Astrocyte (in vitro differentiated cells and primary cell): Measurements from ENCODE around the gene NTN1. TPM values are rescaled to one million over a fixed set of nuclear protein-coding genes. Genes with fewer than 3 reads are reported as not detected.

Experiments
- DNase-seq: peaks from one replicate; pipeline ENCODE4 v3.0.0-alpha.2; 2010; ENCODE audit warnings: low read depth
- FAIRE-seq: peaks from 2 replicates; lab custom pipeline; 2011; peaks lifted over from hg19 to GRCh38; lab: Jason Lieb, UNC
- H2AFZ ChIP-seq: 2 replicates; pipeline ENCODE4 v1.6.0; 2012; ENCODE audit warnings: low read depth, low read length, inconsistent platforms
- H3K27ac ChIP-seq: 2 replicates; pipeline ENCODE4 v1.5.1; 2011; ENCODE audit warnings: low read depth, low read length, inconsistent platforms
- H3K27me3 ChIP-seq: 2 replicates; pipeline ENCODE4 v1.6.0; 2011; ENCODE audit warnings: low read length, inconsistent platforms; ENCODE audit not compliant: insufficient read depth
- H3K36me3 ChIP-seq: 2 replicates; pipeline ENCODE4 v1.5.1; 2011; ENCODE audit warnings: low read length, inconsistent platforms; ENCODE audit not compliant: insufficient read depth
- H3K4me1 ChIP-seq: 2 replicates; pipeline ENCODE4 v1.5.1; 2011; ENCODE audit warnings: low read length, inconsistent platforms; ENCODE audit not compliant: insufficient read depth
- H3K4me2 ChIP-seq: 2 replicates; pipeline ENCODE4 v1.6.0; 2012; ENCODE audit warnings: low read length, inconsistent platforms
- H3K4me3 ChIP-seq: 2 replicates; pipeline ENCODE4 v1.5.1; 2011; ENCODE audit warnings: low read depth, mild to moderate bottlenecking, low read length, inconsistent platforms; ENCODE audit not compliant: insufficient read depth
- H3K79me2 ChIP-seq: 2 replicates; pipeline ENCODE4 v1.6.0; 2012; ENCODE audit warnings: mild to moderate bottlenecking, low read length, inconsistent platforms; ENCODE audit not compliant: insufficient read depth
- H3K9ac ChIP-seq: 2 replicates; pipeline ENCODE4 v1.6.0; 2012; ENCODE audit warnings: mild to moderate bottlenecking, low read length, inconsistent platforms
- H3K9me3 ChIP-seq: 2 replicates; pipeline ENCODE4 v1.5.1; 2012; ENCODE audit warnings: low read depth, mild to moderate bottlenecking, low read length, inconsistent platforms; ENCODE audit not compliant: insufficient read depth
- H4K20me1 ChIP-seq: 2 replicates; pipeline ENCODE4 v1.6.0; 2012; ENCODE audit warnings: low read length, inconsistent platforms; ENCODE audit not compliant: insufficient read depth
- H3K27ac Mint-ChIP-seq: one replicate; pipeline ENCODE4 v1.8.0; 2021; ENCODE audit warnings: mild to moderate bottlenecking, mixed read lengths; ENCODE audit not compliant: unreplicated experiment
- H3K27me3 Mint-ChIP-seq: one replicate; pipeline ENCODE4 v1.8.0; 2021; ENCODE audit warnings: low read depth, mixed read lengths; ENCODE audit not compliant: unreplicated experiment
- H3K36me3 Mint-ChIP-seq: one replicate; pipeline ENCODE4 v1.8.0; 2021; ENCODE audit warnings: low read depth, mixed read lengths; ENCODE audit not compliant: unreplicated experiment
- H3K4me1 Mint-ChIP-seq: one replicate; pipeline ENCODE4 v1.8.0; 2021; ENCODE audit warnings: low read depth, mixed read lengths; ENCODE audit not compliant: unreplicated experiment
- H3K4me3 Mint-ChIP-seq: one replicate; pipeline ENCODE4 v1.8.0; 2021; ENCODE audit warnings: mild to moderate bottlenecking, moderate library complexity, mixed read lengths; ENCODE audit not compliant: unreplicated experiment
- H3K9me3 Mint-ChIP-seq: one replicate; pipeline ENCODE4 v1.8.0; 2021; ENCODE audit warnings: mild to moderate bottlenecking, mixed read lengths; ENCODE audit not compliant: unreplicated experiment
- EZH2 ChIP-seq: IDR thresholded peaks from 2 replicates; pipeline ENCODE4 v1.6.1; 2012; ENCODE audit warnings: mild to moderate bottlenecking, low read length, inconsistent platforms; ENCODE audit not compliant: insufficient read depth
- total RNA-seq: library from RNA; stranded (reverse); gene quantifications from 2 replicates; pipeline ENCODE4 v1.2.1, GENCODE V29; 2021
- TF ChIP-seq, protein P1 (sequence below): IDR thresholded peaks from 2 replicates; pipeline ENCODE4 v1.5.1; 2011; ENCODE audit warnings: low read depth, mild to moderate bottlenecking, inconsistent platforms, low read length, moderate library complexity; ENCODE audit not compliant: insufficient read depth

NTN1 gene
- total RNA-seq, 1 donor from 2014 or later: 9.8 TPM

DNA sequence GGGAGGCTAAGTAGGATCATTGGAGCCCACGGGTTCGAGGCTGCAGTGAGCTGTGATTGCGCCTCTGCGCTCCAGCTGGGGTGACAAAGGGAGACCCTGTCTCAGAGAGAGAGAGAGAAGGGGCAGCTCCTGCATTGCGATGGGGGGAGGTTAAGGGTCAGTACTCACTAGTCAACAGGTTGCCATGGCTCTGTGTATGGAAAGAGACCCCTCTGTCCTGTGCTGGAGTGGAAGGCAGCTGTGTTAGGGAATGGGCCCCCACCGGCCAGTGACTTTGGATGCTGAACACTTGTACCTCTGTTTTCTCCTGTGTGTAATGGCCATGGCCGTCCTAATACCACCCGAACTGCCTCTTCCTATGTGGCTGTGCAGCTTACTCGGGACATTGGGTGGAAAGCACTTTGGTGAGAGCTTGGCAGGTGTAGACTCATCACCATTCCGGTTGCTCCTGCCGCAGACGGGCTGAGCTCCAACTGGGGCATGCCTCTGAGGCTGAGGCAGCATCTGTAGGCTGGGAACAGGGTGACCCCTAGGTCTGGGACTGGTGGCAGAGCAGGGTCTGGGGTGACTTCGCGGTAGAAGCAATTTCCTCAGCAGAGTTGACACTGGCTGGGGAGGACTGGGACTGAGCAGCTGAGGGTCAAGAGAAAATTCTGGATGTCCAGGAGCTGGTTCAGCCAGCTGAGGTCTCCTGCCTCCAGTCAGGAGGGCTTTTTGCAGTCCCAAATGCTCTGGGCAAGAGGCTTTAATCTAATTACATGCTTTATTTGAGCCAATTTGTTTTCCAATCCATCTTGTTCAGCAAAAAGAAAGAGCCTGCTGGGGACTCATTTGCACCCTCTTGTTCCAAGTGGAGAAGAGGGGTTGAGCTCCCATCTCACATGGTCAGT is 184.5 kb downstream of the NTN1 start:
- H3K79me2 ChIP-seq: no peaks in the 10 kb centered on the region
- H3K4me2 ChIP-seq: no peak overlapping the region
- no peaks in the 10 kb centered on the region for H3K36me3 ChIP-seq
- H3K9me3 ChIP-seq: no peaks in the 10 kb centered on the region
- no peak overlapping the region for H3K27ac ChIP-seq
- no peaks in the 10 kb centered on the region for H3K36me3 Mint-ChIP-seq
- no peak overlapping the region for H3K27ac Mint-ChIP-seq
- peaks cover 2% of the 10 kb centered on the region for H3K9me3 Mint-ChIP-seq
- no peak for TF ChIP-seq EZH2
- TF ChIP-seq, protein P1, sequence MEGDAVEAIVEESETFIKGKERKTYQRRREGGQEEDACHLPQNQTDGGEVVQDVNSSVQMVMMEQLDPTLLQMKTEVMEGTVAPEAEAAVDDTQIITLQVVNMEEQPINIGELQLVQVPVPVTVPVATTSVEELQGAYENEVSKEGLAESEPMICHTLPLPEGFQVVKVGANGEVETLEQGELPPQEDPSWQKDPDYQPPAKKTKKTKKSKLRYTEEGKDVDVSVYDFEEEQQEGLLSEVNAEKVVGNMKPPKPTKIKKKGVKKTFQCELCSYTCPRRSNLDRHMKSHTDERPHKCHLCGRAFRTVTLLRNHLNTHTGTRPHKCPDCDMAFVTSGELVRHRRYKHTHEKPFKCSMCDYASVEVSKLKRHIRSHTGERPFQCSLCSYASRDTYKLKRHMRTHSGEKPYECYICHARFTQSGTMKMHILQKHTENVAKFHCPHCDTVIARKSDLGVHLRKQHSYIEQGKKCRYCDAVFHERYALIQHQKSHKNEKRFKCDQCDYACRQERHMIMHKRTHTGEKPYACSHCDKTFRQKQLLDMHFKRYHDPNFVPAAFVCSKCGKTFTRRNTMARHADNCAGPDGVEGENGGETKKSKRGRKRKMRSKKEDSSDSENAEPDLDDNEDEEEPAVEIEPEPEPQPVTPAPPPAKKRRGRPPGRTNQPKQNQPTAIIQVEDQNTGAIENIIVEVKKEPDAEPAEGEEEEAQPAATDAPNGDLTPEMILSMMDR: no peak
- H3K27me3 Mint-ChIP-seq: peaks cover 51% of the 10 kb centered on the region
- H3K4me1 Mint-ChIP-seq: no peaks in the 10 kb centered on the region
- H3K4me3 Mint-ChIP-seq: no peak overlapping the region
- H3K27me3 ChIP-seq: peaks cover 8% of the 10 kb centered on the region
- H2AFZ ChIP-seq: no peak overlapping the region
- H3K4me1 ChIP-seq: no peaks in the 10 kb centered on the region
- H3K9ac ChIP-seq: no peak overlapping the region
- DNase-seq (no peak), FAIRE-seq (no peak)
- H3K4me3 ChIP-seq: no peak overlapping the region
- no peaks in the 10 kb centered on the region for H4K20me1 ChIP-seq

DNA sequence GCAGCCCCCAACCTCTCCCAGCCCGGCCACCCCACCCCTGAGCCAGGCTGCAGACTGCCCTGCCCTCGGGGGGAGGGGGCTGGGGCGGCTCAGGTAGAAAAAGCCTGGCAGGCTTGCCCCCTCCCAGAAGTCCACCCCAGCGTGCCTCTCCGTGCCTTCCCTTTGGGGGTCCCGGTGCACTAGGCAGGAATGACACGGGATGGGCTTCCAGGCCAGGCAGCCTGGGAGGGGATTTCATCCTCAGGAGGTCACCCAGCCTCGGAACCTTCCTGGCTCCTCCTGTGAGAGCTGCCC is 185.0 kb downstream of the NTN1 start:
- Histone ChIP-seq H3K4me1 (no peaks in the 10 kb centered on the region), H3K36me3 (no peaks in the 10 kb centered on the region), H3K27me3 (peaks cover 8% of the 10 kb centered on the region), H3K4me2 (no peak overlapping the region), H3K9ac (no peak overlapping the region), H3K79me2 (no peaks in the 10 kb centered on the region), H3K4me3 (no peak overlapping the region), H3K27ac (no peak overlapping the region), H2AFZ (no peak overlapping the region), H3K9me3 (no peaks in the 10 kb centered on the region), H4K20me1 (no peaks in the 10 kb centered on the region)
- peaks cover 2% of the 10 kb centered on the region for H3K9me3 Mint-ChIP-seq
- H3K27me3 Mint-ChIP-seq: peaks cover 45% of the 10 kb centered on the region
- FAIRE-seq: no peak
- H3K27ac Mint-ChIP-seq: no peak overlapping the region
- H3K4me1 Mint-ChIP-seq: peaks cover 4% of the 10 kb centered on the region
- no peak for DNase-seq
- no peaks in the 10 kb centered on the region for H3K36me3 Mint-ChIP-seq
- TF ChIP-seq, protein P1: no peak
- TF ChIP-seq EZH2: no peak
- H3K4me3 Mint-ChIP-seq: no peak overlapping the region

DNA sequence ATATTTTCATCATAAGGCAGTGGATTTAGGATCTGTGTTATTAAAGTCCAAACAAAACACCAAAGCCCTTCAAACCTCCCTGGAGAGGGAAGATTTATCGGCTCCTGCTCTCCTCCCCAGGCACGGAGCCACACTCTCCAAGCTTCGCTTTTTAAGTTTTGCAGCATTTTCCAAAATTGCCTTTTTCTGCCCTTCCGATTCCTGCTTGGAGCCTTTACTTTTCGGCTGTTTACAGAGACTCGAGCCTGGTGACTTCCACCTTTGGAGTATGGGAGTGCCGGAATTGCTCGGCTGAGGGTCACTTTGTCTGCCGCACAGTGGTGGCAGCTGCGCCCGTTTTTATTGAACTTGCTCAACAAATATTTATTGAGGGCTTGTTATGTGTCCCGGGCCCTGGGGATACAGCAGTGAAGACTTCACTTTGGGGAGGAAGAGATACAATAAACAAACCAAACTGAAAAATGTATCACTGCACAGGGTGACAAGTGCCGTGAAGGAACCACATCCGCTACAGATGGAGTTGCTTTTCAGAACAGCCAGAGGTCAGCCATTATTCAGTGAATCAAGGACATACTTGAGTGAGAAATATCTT is 185.5 kb downstream of the NTN1 start:
- TF ChIP-seq EZH2: no peak
- TF ChIP-seq, protein P1: no peak
- Histone ChIP-seq H3K4me3 (no peak overlapping the region), H3K79me2 (no peaks in the 10 kb centered on the region), H3K36me3 (no peaks in the 10 kb centered on the region), H3K4me1 (no peaks in the 10 kb centered on the region), H3K4me2 (no peak overlapping the region), H3K9me3 (no peaks in the 10 kb centered on the region), H4K20me1 (no peaks in the 10 kb centered on the region), H3K27ac (no peak overlapping the region), H3K9ac (no peak overlapping the region), H3K27me3 (peaks cover 8% of the 10 kb centered on the region), H2AFZ (no peak overlapping the region)
- Mint-ChIP-seq H3K4me1 (peaks cover 4% of the 10 kb centered on the region), H3K27ac (no peak overlapping the region), H3K27me3 (peaks cover 44% of the 10 kb centered on the region), H3K4me3 (no peak overlapping the region), H3K9me3 (peaks cover 2% of the 10 kb centered on the region), H3K36me3 (no peaks in the 10 kb centered on the region)
- no peak for FAIRE-seq
- DNase-seq: no peak
